ENCODE measurements around the gene FAAP20. TPM values are rescaled to one million over a fixed set of nuclear protein-coding genes. Genes with fewer than 3 reads are reported as not detected.

Gene FAAP20
- total RNA-seq, 4 donors from 2014 or later, result 29.8 to 48.0 (median 45.6) TPM

GRCh38 chr1:2200308-2200943, 5.9 kb upstream of the FAAP20 start:
- no peak for TF ChIP-seq CTCF (IDR thresholded peaks at IDR 0.05)
- TF ChIP-seq POLR2A (IDR thresholded peaks at IDR 0.05), result no peak
- no peak for DNase-seq (ENCODE audit: low spot score in 2 of 2)
- intact Hi-C loops (cut with DNase I; ENCODE audit: low total_unique reads), result no loop called here
- 73 to 77% methylated on average over 12 to 21 of the region's 21 CpGs for WGBS, 2 donors
- no peak overlapping the region for H3K4me3 ChIP-seq (ENCODE audit: low read depth, poor library complexity, severe bottlenecking)

- intact Hi-C loops (cut with DNase I; ENCODE audit: low total_unique reads), result loop anchor here (10.0 kb wide), 1 partner anchor 116 kb away; no protein-coding TSS in a partner anchor
- DNase-seq (ENCODE audit: low spot score in 2 of 2), result peak; percentile 92 to 98
- H3K4me3 ChIP-seq (ENCODE audit: low read depth, poor library complexity, severe bottlenecking), result no peak overlapping the region
- 7 to 8% methylated on average over 22 to 24 of the region's 24 CpGs for WGBS, 2 donors
- TF ChIP-seq POLR2A (IDR thresholded peaks at IDR 0.05) (no peak), CTCF (IDR thresholded peaks at IDR 0.05) (no peak)
Measured at GRCh38 chr1:2199042-2199810, 4.7 kb upstream of the FAAP20 start.

- no peak overlapping the region for H3K4me3 ChIP-seq (ENCODE audit: low read depth, poor library complexity, severe bottlenecking)
- intact Hi-C loops (cut with DNase I; ENCODE audit: low total_unique reads), result loop anchor here (10.0 kb wide), 1 partner anchor 116 kb away; no protein-coding TSS in a partner anchor
- no peak for DNase-seq (ENCODE audit: low spot score in 2 of 2)
Measured at GRCh38 chr1:2198571-2198970, 4.0 kb upstream of the FAAP20 start.

GRCh38 chr1:2197707-2198165, 3.2 kb upstream of the FAAP20 start:
- WGBS, 2 donors, result 86 to 94% methylated on average over 9 to 10 of the region's 10 CpGs
- H3K4me3 ChIP-seq (ENCODE audit: low read depth, poor library complexity, severe bottlenecking), result no peak overlapping the region
- no peak for TF ChIP-seq CTCF (IDR thresholded peaks at IDR 0.05)
- no peak for TF ChIP-seq POLR2A (IDR thresholded peaks at IDR 0.05)
- intact Hi-C loops (cut with DNase I; ENCODE audit: low total_unique reads), result loop anchor here (2.0 to 10.0 kb wide), 2 partner anchors 117 to 185 kb away; no protein-coding TSS in a partner anchor
- DNase-seq (ENCODE audit: low spot score in 2 of 2), result no peak

More at GRCh38 chr1:2198571-2198970, 4.0 kb upstream of the FAAP20 start:
- WGBS, 2 donors, result 38 to 67% methylated on average over 6 of the region's 11 CpGs
- TF ChIP-seq POLR2A (IDR thresholded peaks at IDR 0.05) (no peak), CTCF (IDR thresholded peaks at IDR 0.05) (no peak)

GRCh38 chr1:2196901-2197638, 2.5 kb upstream of the FAAP20 start:
- intact Hi-C loops (cut with DNase I; ENCODE audit: low total_unique reads), result loop anchor here (2.0 to 10.0 kb wide), 2 partner anchors 118 to 186 kb away; no protein-coding TSS in a partner anchor
- no peak overlapping the region for H3K4me3 ChIP-seq (ENCODE audit: low read depth, poor library complexity, severe bottlenecking)
- TF ChIP-seq POLR2A (IDR thresholded peaks at IDR 0.05), result no peak
- TF ChIP-seq CTCF (IDR thresholded peaks at IDR 0.05), result no peak
- no peak for DNase-seq (ENCODE audit: low spot score in 2 of 2)
- WGBS, 2 donors, result 91 to 92% methylated on average over 14 to 17 of the region's 17 CpGs

Data from lower leg skin (tissue), 4 donors.